OCI-LY1 (cell line): Measurements from ENCODE around the gene ASH1L.
"Not testable (repeated sequence)": the region's sequence is repeated elsewhere in the genome, so short reads cannot be mapped to it uniquely, and the experiment has no call there.

Source experiments
- H2AFZ ChIP-seq: fragments of 200-600 bp; sonication (generic), shearing (Covaris generic); 2 replicates; pipeline ENCODE4 v1.6.0; 2014; ENCODE audit warnings: antibody characterized with exemption, mild to moderate bottlenecking, low read length
- H3F3A ChIP-seq: fragments of 200-600 bp; sonication (generic), shearing (Covaris generic); 2 replicates; pipeline ENCODE4 v1.6.0; 2014; ENCODE audit warnings: mild to moderate bottlenecking, antibody characterized with exemption, low read length, moderate library complexity; ENCODE audit not compliant: insufficient read depth
- H3K27ac ChIP-seq: fragments of 200-600 bp; sonication (generic); 2 replicates; pipeline ENCODE4 v1.5.1; 2014; ENCODE audit warnings: low read length, mixed run types, mild to moderate bottlenecking, low read depth; ENCODE audit not compliant: poor library complexity, severe bottlenecking
- H3K27me3 ChIP-seq: fragments of 200-600 bp; sonication (generic); 2 replicates; pipeline ENCODE4 v1.6.0; 2014; ENCODE audit warnings: antibody characterized with exemption, mild to moderate bottlenecking, low read length, moderate library complexity; ENCODE audit not compliant: insufficient read depth
- H3K36me3 ChIP-seq: fragments of 200-600 bp; sonication (generic); 2 replicates; pipeline ENCODE4 v1.6.1; 2014; ENCODE audit warnings: mild to moderate bottlenecking, antibody characterized with exemption, low read length, moderate library complexity, mixed read lengths; ENCODE audit not compliant: insufficient read depth
- H3K4me1 ChIP-seq: fragments of 200-600 bp; sonication (generic); 2 replicates; pipeline ENCODE4 v1.5.1; 2014; ENCODE audit warnings: mild to moderate bottlenecking, low read length, moderate library complexity; ENCODE audit not compliant: insufficient read depth, severe bottlenecking
- H3K4me2 ChIP-seq: fragments of 200-600 bp; sonication (generic), shearing (Covaris generic); 2 replicates; pipeline ENCODE4 v1.6.1; 2014; ENCODE audit warnings: low read length
- H3K4me3 ChIP-seq: fragments of 200-600 bp; sonication (generic); 2 replicates; pipeline ENCODE4 v1.5.1; 2014; ENCODE audit warnings: low read length, low read depth, mild to moderate bottlenecking, mixed read lengths; ENCODE audit not compliant: poor library complexity, severe bottlenecking
- H3K79me2 ChIP-seq: fragments of 200-600 bp; shearing (Covaris generic); 2 replicates; pipeline ENCODE4 v1.6.1; 2016; ENCODE audit warnings: mixed run types, low read length, mixed read lengths; ENCODE audit not compliant: insufficient read depth
- H3K9ac ChIP-seq: fragments of 200-600 bp; sonication (generic), shearing (Covaris generic); 2 replicates; pipeline ENCODE4 v1.6.1; 2014; ENCODE audit warnings: mild to moderate bottlenecking, low read length, mixed read lengths
- H3K9me2 ChIP-seq: fragments of 200-600 bp; sonication (generic), shearing (Covaris generic); 2 replicates; pipeline ENCODE4 v1.6.1; 2014; ENCODE audit warnings: low read depth, mild to moderate bottlenecking, low read length, mixed read lengths
- H3K9me3 ChIP-seq: fragments of 200-600 bp; shearing (Covaris generic); 2 replicates; pipeline ENCODE4 v1.6.1; 2014; ENCODE audit warnings: low read length, mixed read lengths
- H4K20me1 ChIP-seq: fragments of 200-600 bp; sonication (generic), shearing (Covaris generic); 2 replicates; pipeline ENCODE4 v1.6.0; 2016; ENCODE audit warnings: mild to moderate bottlenecking, low read length; ENCODE audit not compliant: insufficient read depth
- CTCF ChIP-seq: fragments of 200-600 bp; sonication (generic), shearing (Covaris generic); IDR thresholded peaks from 2 replicates; pipeline ENCODE4 v1.5.1; 2017; ENCODE audit warnings: mild to moderate bottlenecking, antibody characterized with exemption, low read length, moderate library complexity, mixed read lengths
- EZH2 ChIP-seq: fragments of 200-600 bp; sonication (generic), shearing (Covaris generic); IDR thresholded peaks from 2 replicates; pipeline ENCODE4 v1.8.0; 2017; ENCODE audit warnings: borderline replicate concordance, mixed run types, mild to moderate bottlenecking, antibody characterized with exemption, low read length, moderate library complexity, mixed read lengths

Gene ASH1L

GRCh38 chr1:155424091-155424490 is 138.5 kb downstream of the ASH1L start:
- Histone ChIP-seq H4K20me1 (no peaks in the 10 kb centered on the region), H3K4me2 (no peak overlapping the region), H3K9me2 (no peaks in the 10 kb centered on the region), H3K4me1 (no peaks in the 10 kb centered on the region), H2AFZ (no peak overlapping the region), H3K27me3 (no peaks in the 10 kb centered on the region), H3K9ac (no peak overlapping the region), H3K9me3 (no peaks in the 10 kb centered on the region), H3K27ac (no peak overlapping the region), H3K4me3 (no peak overlapping the region), H3K79me2 (peaks cover 7% of the 10 kb centered on the region), H3K36me3 (peaks cover 10% of the 10 kb centered on the region), H3F3A (no peaks in the 10 kb centered on the region)
- TF ChIP-seq CTCF (no peak), EZH2 (no peak)

GRCh38 chr1:155420788-155421187 is 141.8 kb downstream of the ASH1L start:
- Histone ChIP-seq H2AFZ (no peak overlapping the region), H4K20me1 (no peaks in the 10 kb centered on the region), H3K9ac (no peak overlapping the region), H3K27ac (no peak overlapping the region), H3K9me3 (no peaks in the 10 kb centered on the region), H3K79me2 (peaks cover 14% of the 10 kb centered on the region), H3K36me3 (peaks cover 13% of the 10 kb centered on the region; the same call in 1 of the 2 replicates), H3K9me2 (no peaks in the 10 kb centered on the region), H3K4me1 (no peaks in the 10 kb centered on the region), H3K4me2 (no peak overlapping the region), H3K27me3 (no peaks in the 10 kb centered on the region), H3K4me3 (no peak overlapping the region), H3F3A (no peaks in the 10 kb centered on the region)
- TF ChIP-seq CTCF (no peak), EZH2 (no peak)

- not testable (repeated sequence) for H3F3A ChIP-seq, H3K4me2 ChIP-seq, H3K9me3 ChIP-seq, H3K9me2 ChIP-seq, H3K79me2 ChIP-seq, H3K9ac ChIP-seq, H2AFZ ChIP-seq, H3K27ac ChIP-seq, H4K20me1 ChIP-seq, H3K27me3 ChIP-seq, H3K4me3 ChIP-seq, H3K4me1 ChIP-seq
- H3K36me3 ChIP-seq = peaks cover 68% of the 10 kb centered on the region
Measured at GRCh38 chr1:155411840-155412239, 150.8 kb downstream of the ASH1L start.

GRCh38 chr1:155410931-155411330 is 151.7 kb downstream of the ASH1L start:
- Histone ChIP-seq H3K9me3 (no peaks in the 10 kb centered on the region), H3K36me3 (peaks cover 77% of the 10 kb centered on the region), H3K27ac (no peak overlapping the region), H3F3A (no peaks in the 10 kb centered on the region), H3K27me3 (no peaks in the 10 kb centered on the region), H3K4me3 (no peak overlapping the region), H3K9ac (no peak overlapping the region), H2AFZ (no peak overlapping the region), H3K4me2 (no peak overlapping the region), H3K4me1 (no peaks in the 10 kb centered on the region), H4K20me1 (no peaks in the 10 kb centered on the region), H3K9me2 (no peaks in the 10 kb centered on the region), H3K79me2 (no peaks in the 10 kb centered on the region)
- TF ChIP-seq CTCF = no peak
- no peak for TF ChIP-seq EZH2
